ENCODE data around the gene REC8. TPM values are rescaled to one million over a fixed set of nuclear protein-coding genes. Genes with fewer than 3 reads are reported as not detected.
A peak's percentile ranks its signal among the peaks of the same experiment; 100 is the strongest.

Gene REC8
- total RNA-seq, 4 donors from 2014 or later = 6.5 to 25.5 (median 16.3) TPM

- H3K9me3 ChIP-seq = no peaks in the 10 kb centered on the region
- H3K4me1 ChIP-seq = peaks cover 0 to 34% (median 11%) of the 10 kb centered on the region in 4 donors
- 93% methylated on average over 7 of the region's 7 CpGs for WGBS, 2 donors
- DNase-seq (ENCODE audit: low spot score in 2 of 2) = no peak
- no peak overlapping the region for H3K27ac ChIP-seq
- TF ChIP-seq CTCF (IDR thresholded peaks at IDR 0.05) = no peak
- TF ChIP-seq EP300 (IDR thresholded peaks at IDR 0.05) = no peak
- TF ChIP-seq POLR2A (IDR thresholded peaks at IDR 0.05) = no peak
- H3K4me3 ChIP-seq = no peak overlapping the region
- peaks cover 0 to 75% (median 2%) of the 10 kb centered on the region in 3 donors for H3K36me3 ChIP-seq
- H3K27me3 ChIP-seq = no peaks in the 10 kb centered on the region
Observed at GRCh38 chr14:24185026-24185425, 13.1 kb downstream of the REC8 start.

- Histone ChIP-seq H3K4me1 (peaks cover 0 to 28% (median 11%) of the 10 kb centered on the region in 4 donors), H3K27ac (no peak overlapping the region), H3K27me3 (no peaks in the 10 kb centered on the region), H3K36me3 (peaks cover 0 to 75% (median 2%) of the 10 kb centered on the region in 3 donors), H3K4me3 (no peak overlapping the region), H3K9me3 (no peaks in the 10 kb centered on the region)
- DNase-seq (ENCODE audit: low spot score in 2 of 2) = no peak
- TF ChIP-seq CTCF (IDR thresholded peaks at IDR 0.05) = no peak
- TF ChIP-seq POLR2A (IDR thresholded peaks at IDR 0.05) = no peak
- no peak for TF ChIP-seq EP300 (IDR thresholded peaks at IDR 0.05)
- 88 to 91% methylated on average over 11 of the region's 11 CpGs for WGBS, 2 donors
Observed at GRCh38 chr14:24185741-24186140, 13.9 kb downstream of the REC8 start.

DNA sequence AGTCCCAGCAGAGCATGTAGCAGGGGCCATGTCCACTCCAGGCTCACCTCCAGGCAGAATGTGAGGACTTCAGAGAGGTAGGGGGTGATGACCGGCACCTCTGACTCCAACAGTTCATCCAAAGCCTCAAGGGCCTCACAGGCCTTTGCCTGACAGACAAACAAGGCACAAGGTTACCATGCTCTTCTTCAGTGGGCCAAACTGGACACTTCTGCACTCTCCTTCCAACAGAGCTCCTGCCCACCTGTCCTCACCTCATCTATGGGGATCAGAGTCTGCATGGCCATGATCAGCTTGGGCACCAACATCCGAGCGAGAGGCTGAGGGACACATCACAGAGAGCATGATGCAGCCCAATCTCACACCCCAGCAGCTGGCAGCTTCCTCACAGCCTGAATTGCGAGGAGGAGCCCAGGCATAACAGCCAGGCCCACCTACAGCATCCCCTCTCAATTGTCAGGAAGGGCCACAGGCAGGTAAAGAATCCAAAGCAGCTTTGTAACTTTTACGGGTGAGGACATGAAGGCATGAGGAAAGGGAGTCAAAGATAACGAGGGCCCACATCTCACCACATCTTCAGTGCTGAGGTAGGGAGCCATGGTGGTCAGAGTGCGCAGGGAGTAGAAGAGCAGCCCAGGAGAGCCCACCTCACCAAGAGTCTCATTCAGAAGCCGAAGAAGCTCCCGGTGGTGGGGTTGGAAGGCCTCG lies 15.1 kb downstream of the REC8 start:
- no peaks in the 10 kb centered on the region for H3K27me3 ChIP-seq
- TF ChIP-seq POLR2A (IDR thresholded peaks at IDR 0.05) (no peak), CTCF (IDR thresholded peaks at IDR 0.05) (no peak), EP300 (IDR thresholded peaks at IDR 0.05) (no peak)
- WGBS, 2 donors = 91 to 94% methylated on average over 10 of the region's 10 CpGs
- DNase-seq (ENCODE audit: low spot score in 2 of 2) = no peak
- H3K4me3 ChIP-seq = no peak overlapping the region
- peak overlapping the region in 1 of 4 donors; percentile 87 for H3K27ac ChIP-seq
- peaks cover 0 to 73% (median 2%) of the 10 kb centered on the region in 3 donors for H3K36me3 ChIP-seq
- peaks cover 0 to 30% (median 11%) of the 10 kb centered on the region in 4 donors for H3K4me1 ChIP-seq
- no peaks in the 10 kb centered on the region for H3K9me3 ChIP-seq

DNA sequence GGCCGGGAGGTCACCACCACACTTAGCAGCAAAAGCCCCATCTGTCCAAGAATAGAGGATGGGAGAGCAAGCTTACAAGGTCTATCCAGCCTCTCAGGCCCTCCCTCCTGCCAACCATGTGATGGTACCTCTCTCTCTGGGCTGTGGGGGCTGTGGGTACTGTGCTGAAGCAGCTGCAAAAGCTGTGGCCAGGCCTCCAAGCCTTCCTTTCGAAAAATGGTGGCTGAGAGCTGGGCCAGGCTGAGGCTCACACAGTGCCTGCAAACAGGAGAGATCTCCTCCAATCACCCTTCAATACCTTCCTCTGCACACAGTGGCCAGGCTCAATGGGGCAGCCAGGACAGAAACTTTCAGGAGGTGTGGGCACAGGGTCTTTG lies 15.6 kb downstream of the REC8 start:
- Histone ChIP-seq H3K36me3 (peaks cover 0 to 73% (median 2%) of the 10 kb centered on the region in 3 donors), H3K9me3 (no peaks in the 10 kb centered on the region), H3K4me3 (peak overlapping the region in 2 of 4 donors; percentile 59 to 86), H3K4me1 (peaks cover 0 to 34% (median 11%) of the 10 kb centered on the region in 4 donors), H3K27ac (peak overlapping the region in 1 of 4 donors; percentile 87), H3K27me3 (no peaks in the 10 kb centered on the region)
- WGBS, 2 donors = 81 to 89% methylated on average over 2 of the region's 2 CpGs
- DNase-seq (ENCODE audit: low spot score in 2 of 2) = no peak
- TF ChIP-seq EP300 (IDR thresholded peaks at IDR 0.05) (no peak), CTCF (IDR thresholded peaks at IDR 0.05) (no peak), POLR2A (IDR thresholded peaks at IDR 0.05) (no peak)

DNA sequence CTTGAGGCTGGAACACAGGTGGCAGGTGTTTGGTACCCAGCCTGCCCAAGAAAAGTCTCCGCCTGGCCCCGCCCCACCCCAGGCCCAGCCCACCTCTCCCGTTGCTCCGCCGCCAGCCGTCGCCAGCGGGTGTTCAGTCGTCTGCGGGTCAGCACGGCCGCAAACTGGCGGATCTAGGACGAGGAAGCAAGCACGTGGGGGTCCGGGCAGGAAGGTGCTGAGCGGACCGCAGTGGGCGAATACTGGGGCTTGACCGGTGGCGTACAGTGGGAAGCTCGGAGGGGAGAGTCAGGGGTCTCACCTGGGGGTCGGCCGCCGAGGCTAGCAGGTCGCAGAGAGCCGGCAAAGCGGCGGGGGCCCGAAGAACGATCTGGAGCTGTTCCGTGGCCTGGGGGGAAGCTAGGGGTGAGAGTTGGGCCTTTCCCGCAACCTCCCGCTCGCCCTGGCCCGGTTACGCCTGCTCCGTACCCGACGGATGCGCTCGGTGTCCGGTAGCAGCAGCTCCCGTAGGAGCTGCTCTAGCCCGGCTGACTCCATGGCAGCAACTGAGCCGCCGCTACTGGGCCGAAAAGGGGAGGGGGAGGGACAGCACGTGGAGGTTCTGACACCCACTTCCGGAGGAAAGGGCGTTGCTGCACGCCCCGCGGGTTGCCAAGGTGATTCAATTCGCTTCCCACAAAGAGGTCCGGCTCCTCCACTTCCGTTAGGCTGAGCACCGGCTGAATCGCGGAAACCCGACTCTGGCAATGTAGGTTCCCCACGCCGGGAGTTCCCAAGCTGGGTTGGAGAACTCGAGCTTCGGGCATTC lies 16.6 kb downstream of the REC8 start, which contains the start of gene IPO4:
TSS of gene IPO4 (minus strand) at position 566 of the 808 bp plus-strand sequence. CDS start at position 537, 29 bp downstream.
- peak; percentile 82 to 92 for DNase-seq (ENCODE audit: low spot score in 2 of 2)
- H3K9me3 ChIP-seq = no peaks in the 10 kb centered on the region

More for the DNA sequence above, 16.6 kb downstream of the REC8 start, which contains the start of gene IPO4:
- Histone ChIP-seq H3K36me3 (peaks cover 0 to 72% (median 2%) of the 10 kb centered on the region in 3 donors), H3K4me1 (peaks cover 0 to 37% (median 11%) of the 10 kb centered on the region in 4 donors), H3K27me3 (no peaks in the 10 kb centered on the region), H3K27ac (peak within 1 kb of the TSS; percentile 33 to 87 (median 52)), H3K4me3 (peak within 1 kb of the TSS; percentile 53 to 86 (median 67))
- TF ChIP-seq EP300 (IDR thresholded peaks at IDR 0.05) = peak; percentile 91 to 95
- peak; percentile 24 to 31 for TF ChIP-seq POLR2A (IDR thresholded peaks at IDR 0.05)
- peak in 1 of 5 experiments; percentile 35 for TF ChIP-seq CTCF (IDR thresholded peaks at IDR 0.05)
- WGBS, 2 donors = 0 to 2% methylated on average over 45 to 49 of the region's 65 CpGs

Measured in tibial nerve (tissue), 4 donors.